K562 (cell line): ENCODE results near the gene SS18L1. TPM values are rescaled to one million over a fixed set of nuclear protein-coding genes. Genes with fewer than 3 reads are reported as not detected.

Experiments used
- ATF1 ChIP-seq, 2 experiments: fragments of 450-650 bp in 1 of 2; IDR thresholded peaks; 2 replicates each; pipeline ENCODE4 v1.6.1; 2016; ENCODE audit warnings: missing compliant biosample characterization in 1 of 2, missing genetic modification characterization in 1 of 2
- EZH2 ChIP-seq: IDR thresholded peaks from 2 replicates; pipeline ENCODE4 v1.6.1; 2012; ENCODE audit warnings: low read depth, mild to moderate bottlenecking, inconsistent platforms, low read length, borderline replicate concordance
- HDAC1 ChIP-seq, 2 experiments: fragments of 450-650 bp; IDR thresholded peaks; 2 replicates each; pipeline ENCODE4 v1.6.1; 2016 to 2017; ENCODE audit warnings: inconsistent platforms in 1 of 2, mild to moderate bottlenecking in 1 of 2, moderate library complexity in 1 of 2
- MYC ChIP-seq, 2 experiments: fragments of 250-450 bp in 1 of 2; sonication (Bioruptor Pico) in 1 of 2; IDR thresholded peaks; 2 replicates each; pipeline versions ENCODE4 v1.5.1 to v1.6.1; 2012 to 2021; ENCODE audit warnings: low read depth in 2 of 2, borderline replicate concordance in 1 of 2, improper control_type of control experiment in 1 of 2, low read length in 1 of 2, mild to moderate bottlenecking in 1 of 2, moderate library complexity in 1 of 2
- NCOA4 ChIP-seq: fragments of 450-650 bp; IDR thresholded peaks from 2 replicates; pipeline ENCODE4 v1.6.1; 2018; ENCODE audit warnings: mild to moderate bottlenecking; ENCODE audit not compliant: partially characterized antibody
- NONO ChIP-seq, 2 experiments: fragments of 200-400 bp in 1 of 2; fragments of 450-650 bp in 1 of 2; formaldehyde crosslinking in 1 of 2; IDR thresholded peaks; 2 replicates each; pipeline ENCODE4 v1.6.1; 2017; ENCODE audit warnings: low read depth in 2 of 2, mild to moderate bottlenecking in 2 of 2, moderate library complexity in 2 of 2, low read length in 1 of 2
- TARDBP ChIP-seq: fragments of 450-650 bp; IDR thresholded peaks from 2 replicates; pipeline ENCODE4 v1.6.1; 2016
- TOE1 ChIP-seq, 2 experiments: fragments of 450-650 bp in 1 of 2; sonication (generic) in 1 of 2; formaldehyde crosslinking in 1 of 2; IDR thresholded peaks; 2 replicates each; pipeline versions ENCODE4 v1.7.1 to v1.8.0; 2016 to 2022; ENCODE audit warnings: borderline replicate concordance in 2 of 2, mild to moderate bottlenecking in 2 of 2, antibody characterized with exemption in 1 of 2, inconsistent platforms in 1 of 2, low read depth in 1 of 2, missing genetic modification reagents in 1 of 2, moderate library complexity in 1 of 2
- ZFX ChIP-seq: sonication (generic); formaldehyde crosslinking; IDR thresholded peaks from 2 replicates; pipeline ENCODE4 v1.8.0; 2022; ENCODE audit warnings: mild to moderate bottlenecking, missing genetic modification reagents, moderate library complexity
- ZNF175 ChIP-seq: fragments of 200-800 bp; sonication (Bioruptor generic); IDR thresholded peaks from 2 replicates; pipeline ENCODE4 v1.6.1; 2016; ENCODE audit warnings: low read depth, mild to moderate bottlenecking, missing genetic modification characterization, missing compliant biosample characterization
- ZNF766 ChIP-seq: fragments of 200-800 bp; sonication (Bioruptor generic); conservative IDR thresholded peaks from 2 replicates; pipeline ENCODE4 v1.6.1; 2016; ENCODE audit warnings: missing genetic modification characterization, missing compliant biosample characterization
- polyA plus RNA-seq, 8 experiments: library from polyadenylated mRNA; depleted of rRNA in 4 of 8; stranded (reverse) in 5 of 8; unstranded in 3 of 8; fragments of >200 nt; fragmentation: Nextera tagmentation in 2 of 8; fragmentation: Illumina TruSeq in 1 of 8; extraction: Ambion mirVana in 2 of 8; extraction: Trizol in 1 of 8; gene quantifications; 2 replicates each; pipeline versions ENCODE4 v1.2.1 to v1.2.3, GENCODE V29; 2011 to 2014; ENCODE audit warnings: inconsistent platforms in 1 of 8, missing spikeins in 1 of 8
- total RNA-seq, 7 experiments: library from RNA; depleted of rRNA in 6 of 7; stranded (reverse); fragments of >200 nt in 6 of 7; fragmentation: Illumina TruSeq in 2 of 7; extraction: Trizol in 2 of 7; gene quantifications; 2 replicates each; pipeline versions ENCODE4 v1.2.1 to v1.2.3, GENCODE V29; 2011 to 2021; ENCODE audit warnings: low replicate concordance in 1 of 7
- TF ChIP-seq, protein P1 (sequence below): fragments of 250-450 bp; sonication (Bioruptor Pico); IDR thresholded peaks from 2 replicates; pipeline ENCODE4 v1.5.0; 2021
- TF ChIP-seq, protein P2 (sequence below): fragments of 450-650 bp; IDR thresholded peaks from 2 replicates; pipeline ENCODE4 v1.6.1; 2016; ENCODE audit warnings: low read depth
- TF ChIP-seq, protein P3 (sequence below): fragments of 250-450 bp; sonication (Bioruptor Pico); IDR thresholded peaks from 2 replicates; pipeline ENCODE4 v1.4.0; 2020

SS18L1 gene
- total and polyA plus RNA-seq, 9 of the 15 experiments (the other 6 are each of a cell fraction or from before 2014, with no cell fraction given), result 2.7 to 28.3 (median 15.1) TPM

GRCh38 chr20:62182469-62183425, 39.2 kb downstream of the SS18L1 start, which contains the start of gene MTG2 (continued):
- TF ChIP-seq ZNF766 (CRISPR knock-in tag) (no peak), EZH2 (no peak), NONO (IDR thresholded peaks at IDR 0.05; ENCODE audit: low read depth in 2 of 2, low read length in 1 of 2) (peak; percentile 35 to 60; a peak in 3 of 4 replicates), ATF1 (CRISPR knock-in tag; IDR thresholded peaks at IDR 0.05) (peak; percentile 90), ATF1 (tag; IDR thresholded peaks at IDR 0.05) (peak; percentile 97), TARDBP (peak; percentile 76; the same call in 1 of the 2 replicates), NCOA4 (no peak), TOE1 (IDR thresholded peaks at IDR 0.05; ENCODE audit: borderline replicate concordance) (0 out of 2 replicates have a peak, but pooled peaks have one; percentile 34), TOE1 (CRISPR knock-in tag; IDR thresholded peaks at IDR 0.05; ENCODE audit: borderline replicate concordance, low read depth) (peak; percentile 81; the same call in 1 of the 2 replicates), HDAC1 (IDR thresholded peaks at IDR 0.05) (peak; percentile 21 to 96; a peak in 2 of 4 replicates), ZNF175 (CRISPR knock-in tag) (no peak), MYC (IDR thresholded peaks at IDR 0.05; ENCODE audit: low read depth, low read length) (peak; percentile 91), MYC (CRISPR knock-in tag; IDR thresholded peaks at IDR 0.05; ENCODE audit: borderline replicate concordance, low read depth) (peak; percentile 85; the same call in 1 of the 2 replicates), ZFX (CRISPR knock-in tag) (peak; percentile 94)
- TF ChIP-seq, protein P1, sequence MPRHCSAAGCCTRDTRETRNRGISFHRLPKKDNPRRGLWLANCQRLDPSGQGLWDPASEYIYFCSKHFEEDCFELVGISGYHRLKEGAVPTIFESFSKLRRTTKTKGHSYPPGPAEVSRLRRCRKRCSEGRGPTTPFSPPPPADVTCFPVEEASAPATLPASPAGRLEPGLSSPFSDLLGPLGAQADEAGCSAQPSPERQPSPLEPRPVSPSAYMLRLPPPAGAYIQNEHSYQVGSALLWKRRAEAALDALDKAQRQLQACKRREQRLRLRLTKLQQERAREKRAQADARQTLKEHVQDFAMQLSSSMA (CRISPR knock-in tag), result peak; percentile 70; the same call in 1 of the 2 replicates
- TF ChIP-seq, protein P2, sequence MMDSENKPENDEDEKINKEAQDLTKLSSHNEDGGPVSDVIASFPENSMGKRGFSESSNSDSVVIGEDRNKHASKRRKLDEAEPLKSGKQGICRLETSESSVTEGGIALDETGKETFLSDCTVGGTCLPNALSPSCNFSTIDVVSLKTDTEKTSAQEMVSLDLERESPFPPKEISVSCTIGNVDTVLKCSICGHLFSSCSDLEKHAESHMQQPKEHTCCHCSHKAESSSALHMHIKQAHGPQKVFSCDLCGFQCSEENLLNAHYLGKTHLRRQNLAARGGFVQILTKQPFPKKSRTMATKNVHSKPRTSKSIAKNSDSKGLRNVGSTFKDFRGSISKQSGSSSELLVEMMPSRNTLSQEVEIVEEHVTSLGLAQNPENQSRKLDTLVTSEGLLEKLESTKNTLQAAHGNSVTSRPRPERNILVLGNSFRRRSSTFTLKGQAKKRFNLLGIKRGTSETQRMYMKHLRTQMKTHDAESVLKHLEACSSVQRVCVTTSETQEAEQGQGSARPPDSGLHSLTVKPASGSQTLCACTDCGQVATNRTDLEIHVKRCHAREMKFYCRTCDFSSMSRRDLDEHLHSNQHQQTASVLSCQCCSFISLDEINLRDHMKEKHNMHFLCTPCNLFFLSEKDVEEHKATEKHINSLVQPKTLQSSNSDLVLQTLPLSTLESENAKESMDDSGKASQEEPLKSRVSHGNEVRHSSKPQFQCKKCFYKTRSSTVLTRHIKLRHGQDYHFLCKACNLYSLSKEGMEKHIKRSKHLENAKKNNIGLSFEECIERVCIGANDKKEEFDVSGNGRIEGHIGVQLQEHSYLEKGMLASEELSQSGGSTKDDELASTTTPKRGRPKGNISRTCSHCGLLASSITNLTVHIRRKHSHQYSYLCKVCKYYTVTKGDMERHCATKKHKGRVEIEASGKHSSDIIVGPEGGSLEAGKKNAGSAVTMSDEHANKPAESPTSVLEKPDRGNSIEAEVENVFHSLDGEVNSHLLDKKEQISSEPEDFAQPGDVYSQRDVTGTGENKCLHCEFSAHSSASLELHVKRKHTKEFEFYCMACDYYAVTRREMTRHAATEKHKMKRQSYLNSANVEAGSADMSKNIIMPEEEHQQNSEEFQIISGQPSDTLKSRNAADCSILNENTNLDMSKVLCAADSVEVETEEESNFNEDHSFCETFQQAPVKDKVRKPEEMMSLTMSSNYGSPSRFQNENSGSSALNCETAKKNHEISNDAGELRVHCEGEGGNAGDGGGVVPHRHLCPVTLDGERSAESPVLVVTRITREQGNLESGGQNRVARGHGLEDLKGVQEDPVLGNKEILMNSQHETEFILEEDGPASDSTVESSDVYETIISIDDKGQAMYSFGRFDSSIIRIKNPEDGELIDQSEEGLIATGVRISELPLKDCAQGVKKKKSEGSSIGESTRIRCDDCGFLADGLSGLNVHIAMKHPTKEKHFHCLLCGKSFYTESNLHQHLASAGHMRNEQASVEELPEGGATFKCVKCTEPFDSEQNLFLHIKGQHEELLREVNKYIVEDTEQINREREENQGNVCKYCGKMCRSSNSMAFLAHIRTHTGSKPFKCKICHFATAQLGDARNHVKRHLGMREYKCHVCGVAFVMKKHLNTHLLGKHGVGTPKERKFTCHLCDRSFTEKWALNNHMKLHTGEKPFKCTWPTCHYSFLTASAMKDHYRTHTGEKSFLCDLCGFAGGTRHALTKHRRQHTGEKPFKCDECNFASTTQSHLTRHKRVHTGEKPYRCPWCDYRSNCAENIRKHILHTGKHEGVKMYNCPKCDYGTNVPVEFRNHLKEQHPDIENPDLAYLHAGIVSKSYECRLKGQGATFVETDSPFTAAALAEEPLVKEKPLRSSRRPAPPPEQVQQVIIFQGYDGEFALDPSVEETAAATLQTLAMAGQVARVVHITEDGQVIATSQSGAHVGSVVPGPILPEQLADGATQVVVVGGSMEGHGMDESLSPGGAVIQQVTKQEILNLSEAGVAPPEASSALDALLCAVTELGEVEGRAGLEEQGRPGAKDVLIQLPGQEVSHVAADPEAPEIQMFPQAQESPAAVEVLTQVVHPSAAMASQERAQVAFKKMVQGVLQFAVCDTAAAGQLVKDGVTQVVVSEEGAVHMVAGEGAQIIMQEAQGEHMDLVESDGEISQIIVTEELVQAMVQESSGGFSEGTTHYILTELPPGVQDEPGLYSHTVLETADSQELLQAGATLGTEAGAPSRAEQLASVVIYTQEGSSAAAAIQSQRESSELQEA, result no peak
- TF ChIP-seq, protein P3, sequence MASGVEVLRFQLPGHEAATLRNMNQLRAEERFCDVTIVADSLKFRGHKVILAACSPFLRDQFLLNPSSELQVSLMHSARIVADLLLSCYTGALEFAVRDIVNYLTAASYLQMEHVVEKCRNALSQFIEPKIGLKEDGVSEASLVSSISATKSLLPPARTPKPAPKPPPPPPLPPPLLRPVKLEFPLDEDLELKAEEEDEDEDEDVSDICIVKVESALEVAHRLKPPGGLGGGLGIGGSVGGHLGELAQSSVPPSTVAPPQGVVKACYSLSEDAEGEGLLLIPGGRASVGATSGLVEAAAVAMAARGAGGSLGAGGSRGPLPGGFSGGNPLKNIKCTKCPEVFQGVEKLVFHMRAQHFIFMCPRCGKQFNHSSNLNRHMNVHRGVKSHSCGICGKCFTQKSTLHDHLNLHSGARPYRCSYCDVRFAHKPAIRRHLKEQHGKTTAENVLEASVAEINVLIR (CRISPR knock-in tag), result peak; percentile 95
